Activated CD4-positive, alpha-beta T cell treated with anti-CD3 and anti-CD28 coated beads for 1 hour (primary cell): ENCODE data around the gene GREM1.

Experiments
- DNase-seq: peaks from one replicate; pipeline ENCODE4 v3.0.0-alpha.2; 2020

Gene GREM1

GRCh38 chr15:32733281-32733680 lies 15.5 kb downstream of the GREM1 start:
- no peak for DNase-seq

- DNase-seq: no peak
Measured at GRCh38 chr15:32735989-32736700, 18.3 kb downstream of the GREM1 start.

- no peak for DNase-seq
Measured at GRCh38 chr15:32736701-32737061, 18.9 kb downstream of the GREM1 start.

DNA sequence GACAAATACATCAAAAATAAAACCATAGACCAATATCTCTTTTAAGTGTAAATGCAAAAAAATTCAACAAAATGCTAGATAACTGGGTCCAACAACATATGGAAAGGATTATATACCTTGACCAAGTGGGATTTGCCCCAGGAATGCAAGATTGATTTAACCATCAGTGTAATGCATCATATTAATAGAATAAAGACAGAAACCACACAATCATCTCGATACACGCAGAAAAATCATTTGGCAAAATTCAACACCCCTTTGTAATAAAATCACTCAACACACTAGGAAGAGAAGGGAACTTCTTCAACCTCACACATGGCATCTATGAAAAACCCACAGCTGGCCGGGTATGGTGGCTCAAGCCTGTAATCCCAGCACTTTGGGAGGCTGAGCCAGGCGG lies 19.5 kb downstream of the GREM1 start:
- no peak for DNase-seq

- no peak for DNase-seq
Measured at GRCh38 chr15:32738666-32739065, 20.9 kb downstream of the GREM1 start.

- no peak for DNase-seq
Measured at GRCh38 chr15:32739522-32740063, 21.8 kb downstream of the GREM1 start.

DNA sequence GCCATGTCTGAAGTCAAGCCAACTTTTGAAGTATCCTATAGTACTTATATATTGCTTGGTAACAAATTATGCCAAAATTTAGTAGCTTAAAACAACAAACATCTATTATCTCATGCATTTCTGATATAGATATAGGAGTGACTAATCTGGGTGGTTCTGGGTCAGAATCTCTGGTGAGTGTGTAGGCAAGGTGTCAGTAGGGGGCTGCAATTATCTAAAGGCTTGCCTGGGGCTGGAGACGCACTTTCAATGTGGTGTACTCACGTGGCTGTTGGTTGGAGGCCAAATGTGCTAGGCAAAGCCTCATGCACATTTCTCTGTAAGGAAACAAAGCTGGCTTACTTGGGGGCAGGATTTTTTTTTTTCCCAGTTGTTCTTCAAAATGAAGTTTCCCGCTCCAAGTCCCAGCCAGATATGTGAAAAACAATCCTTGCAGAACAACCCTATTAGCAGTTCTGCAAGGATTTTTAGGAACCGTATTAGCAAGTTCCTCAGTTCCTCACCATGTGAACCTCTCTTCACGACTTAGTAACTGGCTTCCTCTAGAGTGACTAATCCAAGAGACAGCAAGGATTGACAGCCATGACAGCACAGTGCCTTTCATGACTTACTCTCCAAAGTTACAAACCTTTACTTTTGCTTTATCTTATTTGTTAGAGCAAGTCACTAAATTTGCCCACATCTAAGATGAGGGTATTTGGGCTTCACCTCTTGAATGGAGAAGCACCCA lies 25.8 kb downstream of the GREM1 start:
- DNase-seq: no peak

- no peak for DNase-seq
Measured at GRCh38 chr15:32746116-32746857, 28.5 kb downstream of the GREM1 start.

- DNase-seq: no peak
Measured at GRCh38 chr15:32747921-32748342, 30.1 kb downstream of the GREM1 start.

DNA sequence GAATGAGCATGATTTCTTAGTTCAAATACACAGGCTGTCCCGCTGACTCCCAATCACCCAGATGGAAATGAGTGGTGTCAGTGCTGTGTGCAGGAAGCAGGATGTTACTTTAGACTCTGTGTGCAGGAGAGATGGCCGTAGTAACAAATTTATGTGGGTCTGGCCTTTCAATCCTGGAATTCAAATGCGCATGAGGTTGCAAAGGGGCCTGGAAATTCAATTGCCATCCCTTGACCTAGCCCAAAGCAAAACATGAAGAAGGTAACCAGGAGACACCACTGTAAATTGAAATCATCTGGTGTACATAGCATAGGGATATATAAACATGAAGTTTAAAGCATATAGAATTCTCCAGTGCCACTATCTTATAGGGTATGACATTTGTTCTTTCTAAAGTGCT lies 33.2 kb downstream of the GREM1 start:
- no peak for DNase-seq

GRCh38 chr15:32757426-32757825 lies 39.6 kb downstream of the GREM1 start:
- DNase-seq: no peak

DNA sequence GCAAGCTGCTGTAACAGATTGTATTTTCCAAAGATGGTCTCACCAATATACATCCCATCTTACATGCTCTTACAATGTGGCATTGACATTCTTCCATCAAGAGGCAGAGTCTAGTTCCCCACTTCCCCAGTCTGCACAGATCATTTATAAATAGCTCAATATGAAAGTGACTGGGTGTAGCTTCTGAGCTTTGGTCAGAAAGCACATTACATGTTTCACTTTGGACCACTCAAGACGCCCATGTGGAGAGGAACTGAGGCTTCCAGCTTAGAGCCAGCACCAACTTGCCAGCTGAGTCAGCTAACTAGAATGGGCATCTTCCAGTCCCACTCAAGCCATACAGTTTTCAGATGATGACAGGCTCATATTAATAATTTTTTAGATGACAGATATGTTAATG lies 45.5 kb downstream of the GREM1 start:
- no peak for DNase-seq

DNA sequence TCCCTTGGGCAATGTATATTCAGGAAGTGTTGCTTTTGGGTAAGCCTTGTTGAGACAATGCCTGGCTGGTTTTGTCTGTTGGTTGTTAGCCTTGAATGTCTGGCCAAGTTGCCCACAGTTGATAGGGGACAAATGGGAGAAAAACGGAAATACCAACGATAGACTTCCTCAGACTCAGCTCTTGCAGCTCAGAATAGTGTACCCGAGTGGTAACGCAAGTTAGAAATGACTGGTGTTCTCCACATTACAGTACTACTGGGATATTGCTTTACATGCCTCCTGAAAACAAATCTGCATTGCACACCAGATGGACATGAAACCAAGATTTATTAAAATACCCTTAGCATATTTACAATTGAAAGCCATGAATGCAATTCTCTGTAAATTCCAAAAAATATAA lies 47.4 kb downstream of the GREM1 start:
- DNase-seq: no peak

DNA sequence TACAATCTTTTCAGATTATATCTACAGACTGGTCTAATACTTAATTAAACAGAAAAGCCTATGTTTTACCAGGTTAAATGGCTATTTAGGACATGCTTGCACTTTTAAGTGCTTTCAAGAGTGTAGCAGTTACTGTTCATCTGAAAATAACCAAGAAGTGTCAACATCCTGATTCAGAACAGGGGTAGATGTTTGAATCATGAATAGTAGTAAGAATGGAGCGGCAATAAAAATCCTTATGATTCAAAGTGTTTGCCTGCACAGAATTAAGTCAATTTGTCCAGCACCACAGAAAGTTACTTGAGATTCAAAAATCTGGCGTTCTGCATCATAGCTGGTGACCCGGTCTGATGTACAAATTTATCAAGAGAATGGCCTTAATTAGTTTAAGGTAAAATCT lies 48.3 kb downstream of the GREM1 start:
- DNase-seq: no peak

GRCh38 chr15:32767236-32767635 lies 49.4 kb downstream of the GREM1 start:
- DNase-seq: no peak

DNA sequence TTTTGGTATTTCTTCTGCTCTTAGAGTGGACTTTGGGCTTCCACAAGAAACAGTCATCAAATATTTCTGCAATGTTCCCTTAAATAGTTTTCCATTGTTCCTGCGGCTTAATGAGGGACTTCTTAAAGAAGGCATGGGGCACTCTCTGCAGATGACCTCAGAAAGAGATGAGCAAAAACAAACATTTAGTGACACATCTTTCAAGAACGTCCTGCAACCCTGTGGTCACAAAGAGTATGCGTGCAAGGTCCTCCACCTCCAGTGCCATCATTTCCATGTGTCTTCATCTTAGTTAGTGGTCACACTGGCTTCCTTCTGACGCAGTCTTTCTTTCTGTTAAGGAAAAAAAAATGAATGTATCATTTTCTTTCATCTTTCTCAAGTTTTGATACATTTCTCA lies 56.2 kb downstream of the GREM1 start:
- no peak for DNase-seq

GRCh38 chr15:32775103-32775502 lies 57.3 kb downstream of the GREM1 start:
- DNase-seq: no peak

DNA sequence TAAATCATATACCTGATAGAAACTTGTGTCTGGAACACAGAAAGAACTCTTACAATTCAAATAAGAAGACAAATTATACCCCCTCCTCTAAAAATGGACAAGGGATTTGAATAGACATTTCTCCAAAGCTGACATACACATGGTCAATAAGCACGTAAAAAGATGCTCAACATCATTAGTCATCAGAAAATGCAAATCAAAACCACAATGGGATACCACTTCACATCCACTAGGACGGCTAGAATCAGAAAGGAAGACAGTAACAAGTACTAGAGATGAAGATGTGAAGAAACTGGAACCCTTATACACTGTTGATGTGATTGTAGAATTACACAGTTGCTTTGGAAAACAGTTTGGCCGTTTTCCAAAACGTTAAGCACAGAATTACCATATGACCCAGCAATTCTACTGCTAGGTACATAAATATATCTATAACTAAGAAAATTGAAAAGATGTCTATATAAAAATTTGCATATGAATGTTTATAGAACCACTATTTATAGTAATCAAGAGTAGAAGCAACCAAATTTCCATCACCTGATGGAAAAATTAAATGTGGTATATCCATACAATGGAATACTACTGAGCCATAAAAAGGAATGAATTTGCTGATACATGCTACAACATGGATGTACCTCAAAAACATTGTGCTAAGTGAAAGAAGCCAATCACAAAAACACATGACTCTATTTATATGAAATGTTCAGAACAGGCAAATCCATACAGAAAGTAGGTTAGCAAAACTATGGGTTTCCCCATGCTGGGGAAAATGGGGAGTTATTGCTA lies 60.8 kb downstream of the GREM1 start:
- no peak for DNase-seq

DNA sequence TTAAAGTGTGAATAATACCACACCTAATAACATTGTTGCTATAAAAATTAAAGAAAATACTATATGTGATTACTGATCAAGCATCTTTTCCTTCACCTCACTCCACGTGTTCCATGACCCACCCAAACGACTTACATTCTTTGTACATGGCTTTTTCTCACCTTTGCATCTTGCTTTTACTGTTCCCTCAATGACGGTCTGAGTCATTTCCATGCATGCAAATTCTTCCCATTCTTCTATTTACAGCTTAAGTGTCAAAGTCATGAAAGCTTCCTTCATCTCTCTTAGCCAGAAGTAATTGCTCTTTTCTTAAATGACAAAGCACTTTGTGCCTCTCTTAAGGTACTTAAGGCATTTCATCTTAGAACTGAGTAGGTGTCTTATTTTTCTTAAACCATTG lies 64.0 kb downstream of the GREM1 start:
- no peak for DNase-seq

DNA sequence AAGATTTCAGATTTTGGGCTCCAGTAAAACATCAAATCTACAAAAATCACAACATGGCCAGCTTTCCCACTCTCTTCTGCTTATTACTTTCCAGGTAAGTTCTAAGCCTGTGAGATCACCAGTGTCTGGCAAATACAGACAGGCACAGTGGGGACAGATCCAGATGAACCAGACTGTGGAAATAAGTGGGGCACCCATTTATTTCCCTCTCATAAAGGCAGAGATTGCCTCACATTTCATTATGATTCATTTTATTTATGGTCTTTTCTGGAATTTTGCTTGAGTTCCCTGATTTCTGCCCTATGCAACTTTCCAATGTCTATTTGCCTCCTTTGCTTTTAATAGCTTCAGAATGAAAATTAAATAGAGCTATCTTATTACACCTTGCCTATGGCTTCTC lies 66.8 kb downstream of the GREM1 start:
- DNase-seq: no peak

GRCh38 chr15:32786906-32787305 lies 69.1 kb downstream of the GREM1 start:
- DNase-seq: no peak

DNA sequence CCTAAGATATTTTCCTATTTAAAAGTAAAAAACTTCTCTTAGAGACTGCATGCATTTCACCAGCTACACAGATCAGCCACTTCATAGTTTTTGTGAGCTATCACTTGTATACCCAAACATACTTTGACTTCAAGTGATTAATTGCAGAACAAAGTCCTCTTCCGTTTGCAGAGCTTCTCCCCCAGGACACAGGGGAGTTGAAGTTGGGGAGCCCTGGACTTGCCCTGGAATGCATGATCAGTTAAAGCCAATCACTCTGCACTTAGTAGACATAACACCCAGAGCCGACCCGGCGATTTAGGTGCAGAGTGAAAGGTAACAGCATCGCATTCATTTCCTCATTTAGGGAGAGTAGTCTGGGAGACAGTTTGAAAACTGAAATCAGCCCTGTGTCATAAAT lies 70.1 kb downstream of the GREM1 start:
- DNase-seq: no peak
